ENCODE data around the gene CTBP2.

The CTBP2 gene

DNA sequence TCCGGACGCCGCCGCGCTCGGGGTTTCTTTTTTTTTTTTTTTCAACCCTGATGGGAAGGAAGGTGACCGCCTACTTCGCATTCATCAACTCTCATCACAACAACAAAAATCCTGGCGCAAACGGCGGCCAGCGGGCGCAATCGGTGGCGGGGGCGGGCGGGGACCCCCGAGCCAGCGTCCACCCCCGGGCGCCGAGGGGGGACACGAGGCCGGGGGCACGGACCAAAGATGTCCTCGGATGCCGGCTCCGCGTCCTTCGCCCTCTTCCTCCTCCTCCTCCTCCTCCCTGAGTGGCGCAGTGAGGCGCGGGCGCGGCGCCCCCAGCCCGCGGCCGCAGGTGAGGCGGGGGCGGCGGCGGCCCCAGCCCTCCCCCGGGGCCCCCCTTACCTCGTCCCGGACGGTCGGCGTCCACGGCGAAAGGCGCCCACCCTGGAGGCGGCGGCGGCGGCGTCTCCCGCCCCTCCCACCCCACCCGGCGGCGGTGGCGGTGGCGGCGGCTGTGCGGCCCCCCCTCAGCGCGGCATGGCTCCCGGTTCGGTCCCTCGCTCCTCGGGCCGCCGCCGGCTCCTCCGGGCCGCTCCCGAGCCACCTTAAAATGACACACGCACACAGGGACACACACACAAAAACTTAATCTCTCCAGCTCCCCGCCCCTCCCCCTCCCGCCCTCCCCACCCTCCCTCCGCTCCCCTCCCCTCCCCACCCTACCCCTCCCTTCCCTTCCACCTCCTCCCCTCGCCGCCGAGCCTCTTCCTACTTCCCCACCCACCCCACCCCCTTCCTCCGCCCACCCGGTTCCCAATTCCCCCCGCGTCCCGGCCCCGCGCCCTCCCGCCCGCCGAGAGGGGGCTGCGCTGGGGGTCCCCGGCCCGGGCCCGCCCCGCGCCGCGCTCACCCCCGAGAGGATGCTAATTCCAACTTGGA is at the start of gene CTBP2:
TSS of gene CTBP2 (minus strand) at position 632 of the 924 bp plus-strand sequence.
- DNase-seq (ENCODE audit: low read depth in 3 of 3) = no peak

DNA sequence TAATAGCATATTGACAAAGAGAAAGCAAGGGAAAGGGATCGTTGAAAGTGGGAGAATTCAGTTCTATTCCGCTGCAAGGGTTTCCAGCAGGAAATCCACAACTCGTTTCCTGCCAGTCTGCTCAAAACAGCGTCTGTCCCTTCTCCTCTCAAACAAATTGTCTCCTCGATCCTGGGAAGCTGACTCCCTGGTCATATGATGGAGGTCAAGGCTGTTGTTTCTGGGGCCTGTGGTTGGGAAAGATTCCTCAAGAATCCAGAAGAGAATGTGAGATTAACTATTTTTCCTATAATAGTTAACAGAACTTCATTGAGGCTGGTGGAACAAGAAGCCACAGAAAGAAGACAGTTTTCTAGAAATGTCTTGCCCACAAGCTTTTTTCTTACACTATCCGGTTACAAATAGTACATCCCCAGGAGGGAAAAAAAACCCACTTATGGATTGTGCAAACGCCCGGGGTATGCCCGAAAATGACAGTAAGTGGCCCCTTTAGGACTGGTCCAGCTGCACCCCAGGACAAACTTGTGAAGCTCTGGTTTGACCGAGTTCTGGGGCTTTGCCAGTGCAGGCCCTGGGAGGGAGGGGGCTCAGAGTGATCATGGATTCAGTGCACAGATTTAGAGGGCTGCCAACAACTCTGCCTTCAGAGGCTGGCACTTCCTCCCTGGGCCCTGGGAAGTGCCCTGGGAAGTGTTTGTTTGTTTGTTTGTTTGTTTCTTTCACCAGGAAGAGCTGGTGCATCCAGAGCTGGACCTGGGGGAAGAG is 49.4 kb upstream of the CTBP2 start:
- no peak for DNase-seq (ENCODE audit: low read depth in 3 of 3)

GRCh38 chr10:125208854-125209565 is 48.6 kb upstream of the CTBP2 start:
- no peak for DNase-seq (ENCODE audit: low read depth in 3 of 3)

DNA sequence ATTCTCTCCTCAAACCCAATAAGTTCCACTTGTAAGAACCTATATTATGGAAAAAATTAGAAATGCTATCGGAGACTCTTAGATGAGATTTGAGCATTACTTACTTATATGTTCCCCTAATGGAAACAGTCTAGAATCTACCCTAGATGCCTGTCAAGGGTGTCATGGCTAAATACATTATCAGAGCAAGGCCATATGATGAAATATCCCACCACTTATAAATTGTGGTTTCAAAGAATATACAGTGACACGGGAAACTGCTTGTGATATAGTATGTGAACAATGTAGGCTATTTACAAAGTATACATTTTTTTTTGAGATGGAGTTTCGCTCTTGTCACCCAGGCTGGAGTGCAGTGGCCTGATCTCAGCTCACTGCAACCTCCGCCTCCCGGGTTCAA is 46.3 kb upstream of the CTBP2 start:
- no peak for DNase-seq (ENCODE audit: low read depth in 3 of 3)

GRCh38 chr10:125205431-125205830 is 45.1 kb upstream of the CTBP2 start:
- no peak for DNase-seq (ENCODE audit: low read depth in 3 of 3)

GRCh38 chr10:125204400-125204799 is 44.0 kb upstream of the CTBP2 start:
- DNase-seq (ENCODE audit: low read depth in 3 of 3) = no peak

DNA sequence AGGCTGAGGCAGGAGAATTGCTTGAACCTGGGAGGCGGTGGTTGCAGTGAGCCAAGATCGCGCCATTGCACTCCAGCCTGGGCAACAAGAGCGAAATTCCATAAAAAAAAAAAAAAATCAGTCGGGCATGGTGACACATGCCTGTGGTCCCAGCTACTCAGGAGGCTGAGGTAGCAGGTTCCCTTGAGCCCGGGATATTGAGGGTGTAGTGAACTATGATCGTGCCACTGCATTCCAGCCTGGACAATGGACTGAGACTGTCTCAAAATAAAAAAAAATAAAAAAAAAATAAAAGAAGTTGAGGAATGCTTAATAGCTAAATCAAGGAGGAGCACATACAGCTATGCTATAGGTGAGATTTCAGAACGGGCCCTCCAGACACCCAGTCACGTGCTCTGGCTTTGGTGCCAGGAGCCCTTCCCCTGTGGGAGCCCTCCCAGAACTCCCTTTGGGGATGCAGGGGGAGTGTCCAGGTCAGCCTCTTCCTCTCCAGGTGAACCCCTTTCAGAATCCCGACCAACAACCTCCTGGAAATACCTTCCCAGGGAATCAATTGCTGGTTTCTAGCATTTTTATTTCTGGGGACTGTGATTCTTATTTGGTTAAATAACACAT is 42.9 kb upstream of the CTBP2 start:
- DNase-seq (ENCODE audit: low read depth in 3 of 3) = no peak

- DNase-seq (ENCODE audit: low read depth in 3 of 3) = no peak
Measured at GRCh38 chr10:125201791-125202622, 41.6 kb upstream of the CTBP2 start.

- DNase-seq (ENCODE audit: low read depth in 3 of 3) = no peak
Measured at GRCh38 chr10:125201108-125201524, 40.8 kb upstream of the CTBP2 start.

DNA sequence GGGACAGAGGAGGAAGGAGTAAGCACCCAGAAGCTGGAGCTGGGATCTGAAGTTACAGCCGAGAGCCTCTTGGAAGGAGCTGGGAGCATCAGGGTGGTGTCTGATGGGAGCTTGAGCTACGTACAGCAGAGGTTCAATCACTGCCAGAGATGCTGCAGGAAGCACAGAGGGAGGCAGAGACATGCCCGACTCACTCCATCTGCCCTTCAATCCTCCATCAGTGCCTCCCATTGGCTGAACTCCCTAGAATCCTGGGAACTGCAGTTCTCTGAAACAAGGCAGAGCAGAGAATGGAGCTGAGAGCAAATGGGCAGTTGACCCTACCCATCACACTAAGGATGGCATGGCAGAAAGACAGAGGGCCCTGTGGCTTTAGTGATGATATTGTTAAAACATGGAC is 40.0 kb upstream of the CTBP2 start:
- DNase-seq (ENCODE audit: low read depth in 3 of 3) = no peak

DNA sequence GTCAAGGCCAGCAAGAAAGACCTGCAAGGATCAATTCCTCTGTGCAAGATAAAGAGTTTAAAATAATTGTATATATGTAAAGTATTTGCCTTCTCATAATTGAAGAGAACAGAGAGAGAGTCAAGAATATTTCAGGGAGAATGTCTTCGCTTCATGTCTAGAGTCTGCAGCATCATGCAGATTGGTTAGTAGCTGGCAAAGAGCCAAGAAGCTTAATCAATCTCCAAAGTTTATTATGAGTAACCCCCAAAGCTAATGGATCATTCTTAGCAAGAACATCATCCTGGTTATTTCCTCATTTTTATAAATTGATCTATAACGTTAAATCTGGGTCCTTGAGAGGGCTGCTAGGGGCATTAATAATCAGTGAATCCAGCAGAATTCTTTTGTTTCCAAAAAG is 38.9 kb upstream of the CTBP2 start:
- no peak for DNase-seq (ENCODE audit: low read depth in 3 of 3)

- no peak for DNase-seq (ENCODE audit: low read depth in 3 of 3)
Measured at GRCh38 chr10:125194814-125195213, 34.5 kb upstream of the CTBP2 start.

- no peak for DNase-seq (ENCODE audit: low read depth in 3 of 3)
Measured at GRCh38 chr10:125193306-125193877, 33.0 kb upstream of the CTBP2 start.

GRCh38 chr10:125192620-125193019 is 32.3 kb upstream of the CTBP2 start:
- no peak for DNase-seq (ENCODE audit: low read depth in 3 of 3)

GRCh38 chr10:125192005-125192404 is 31.6 kb upstream of the CTBP2 start:
- DNase-seq (ENCODE audit: low read depth in 3 of 3) = no peak

GRCh38 chr10:125190946-125191345 is 30.6 kb upstream of the CTBP2 start:
- DNase-seq (ENCODE audit: low read depth in 3 of 3) = no peak

DNA sequence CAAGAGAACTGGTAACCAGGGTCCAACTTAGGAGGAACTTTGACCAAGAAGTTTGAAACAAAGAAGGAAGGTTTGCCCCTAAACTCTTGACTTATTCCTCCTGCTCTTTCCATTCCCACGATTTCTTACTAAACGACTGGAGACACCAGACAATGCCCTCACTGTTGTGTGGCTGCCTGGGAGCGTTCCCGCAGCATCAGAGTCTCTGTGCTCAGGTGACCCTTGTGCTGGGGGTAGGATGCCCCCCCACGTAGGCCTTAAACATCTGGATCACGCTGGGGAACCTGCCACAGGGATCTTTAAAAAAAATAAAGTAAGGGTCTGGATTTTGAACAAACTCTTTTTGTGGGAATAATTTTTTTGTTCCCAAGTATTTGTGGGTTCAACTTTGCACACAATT is 30.1 kb upstream of the CTBP2 start:
- no peak for DNase-seq (ENCODE audit: low read depth in 3 of 3)

DNA sequence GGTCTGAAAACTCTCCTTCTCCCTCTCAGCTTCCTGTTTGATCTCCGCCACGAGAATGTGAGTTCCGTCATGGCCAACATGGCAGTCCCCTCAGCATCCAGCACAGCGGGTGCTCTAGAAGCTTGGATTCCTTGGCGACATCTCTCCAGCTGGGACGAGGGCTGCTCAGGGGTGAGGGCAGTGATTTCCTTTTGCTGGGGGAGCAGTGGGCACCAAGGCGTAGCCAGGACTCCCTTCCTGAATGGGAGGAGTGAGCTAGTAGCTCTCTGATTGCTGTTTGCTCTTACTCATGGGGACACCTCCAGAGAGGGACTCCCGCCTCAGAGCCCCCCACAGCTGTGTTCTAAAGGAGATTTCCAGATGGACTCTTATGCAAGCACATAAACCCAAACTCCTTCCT is 28.8 kb upstream of the CTBP2 start:
- no peak for DNase-seq (ENCODE audit: low read depth in 3 of 3)

- DNase-seq (ENCODE audit: low read depth in 3 of 3) = no peak
Measured at GRCh38 chr10:125187238-125188194, 27.2 kb upstream of the CTBP2 start.
